Left ventricle myocardium superior (tissue), 1 donor: ENCODE data around the gene STAC. TPM values are rescaled to one million over a fixed set of nuclear protein-coding genes. Genes with fewer than 3 reads are reported as not detected.
"Not testable (repeated sequence)": the region's sequence is repeated elsewhere in the genome, so short reads cannot be mapped to it uniquely, and the experiment has no call there.

Source experiments
- ATAC-seq: fragments of 200-7000 bp; cut with Tn5 transposase; one replicate; pipeline ENCODE4 v1.9.1; 2020; ENCODE audit warnings: mild to moderate bottlenecking, moderate library complexity
- DNase-seq: peaks from one replicate; pipeline ENCODE4 v3.0.0-alpha.2; 2020
- intact Hi-C: fragments of 100-400 bp; cut with micrococcal nuclease; formaldehyde crosslinking; loops from one replicate; pipeline ENCODE4 v1.11.0; 2022
- total RNA-seq: library from RNA; stranded (reverse); fragmentation: NEBNext Ultra II Directional; extraction: Animal tissue kit (Norgen Biotek cat#: 25700); gene quantifications from one replicate; pipeline ENCODE4 v1.2.1, GENCODE V29; 2021
- donor health status: DM: no; HTN: yes; CAD: no; lungs with severe emphysema.

STAC gene
- total RNA-seq, 1 donor from 2014 or later: 0.69 TPM

DNA sequence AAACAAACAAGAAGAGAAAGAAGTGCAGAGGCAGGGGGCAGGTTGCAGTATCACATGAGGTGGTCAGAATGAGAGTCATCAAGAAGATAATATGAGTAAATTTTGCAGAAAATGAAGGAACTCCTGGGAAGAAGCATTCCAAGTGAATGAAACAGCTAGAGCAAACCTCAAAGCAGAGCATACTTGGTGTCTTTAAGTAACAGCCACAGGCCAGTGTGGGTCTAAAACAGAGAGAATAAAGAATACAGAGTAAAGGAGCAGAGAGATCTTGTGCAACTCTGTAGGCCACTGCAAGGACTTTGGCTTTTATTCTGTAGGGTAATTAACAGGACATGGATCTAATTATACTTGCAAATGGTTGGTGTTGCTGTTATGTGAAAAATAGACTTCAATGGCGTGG, 81.3 kb downstream of the STAC start:
- intact Hi-C loops: no loop called here
- ATAC-seq: no peak

DNA sequence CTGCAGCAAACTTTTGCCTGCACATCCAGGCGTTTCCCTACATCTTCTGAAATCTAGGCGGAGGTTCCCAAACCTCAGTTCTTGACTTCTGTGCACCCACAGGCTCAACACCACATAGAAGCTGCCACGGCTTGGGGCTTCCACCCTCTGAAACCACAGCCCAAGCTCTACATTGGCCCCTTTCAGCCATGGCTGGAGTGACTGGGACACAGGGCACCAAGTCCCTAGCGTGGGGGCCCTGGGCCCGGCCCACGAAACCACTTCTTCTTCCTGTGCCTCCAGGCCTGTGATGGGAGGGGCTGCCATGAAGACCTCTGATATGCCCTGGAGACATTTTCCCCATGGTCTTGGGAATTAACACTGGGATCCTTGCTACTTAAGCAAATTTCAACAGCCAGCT, 91.7 kb downstream of the STAC start:
- ATAC-seq, intact Hi-C loops, DNase-seq: not testable (repeated sequence)

More for the DNA sequence above, 81.3 kb downstream of the STAC start:
- no peak for DNase-seq

DNA sequence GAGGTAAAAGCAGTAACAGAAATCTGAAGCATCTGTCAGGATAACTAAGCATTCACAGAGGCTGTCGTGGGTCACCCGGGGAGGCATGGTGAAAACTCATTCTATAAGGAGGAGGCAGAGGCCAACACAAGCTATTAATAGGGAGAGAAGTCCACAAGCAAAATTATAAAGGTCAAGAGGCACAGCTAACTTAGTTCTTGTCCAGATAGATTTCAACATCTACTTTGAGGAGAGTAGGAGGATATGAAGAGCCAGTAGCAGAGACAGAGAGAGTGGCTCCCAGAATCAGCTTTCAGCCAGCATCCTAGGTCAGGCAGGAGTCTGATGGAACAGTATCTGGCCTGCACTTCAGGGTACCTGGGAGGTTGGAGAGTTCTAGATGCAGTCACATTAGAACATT, 95.3 kb downstream of the STAC start:
- ATAC-seq: no peak
- DNase-seq: no peak
- intact Hi-C loops: no loop called here

DNA sequence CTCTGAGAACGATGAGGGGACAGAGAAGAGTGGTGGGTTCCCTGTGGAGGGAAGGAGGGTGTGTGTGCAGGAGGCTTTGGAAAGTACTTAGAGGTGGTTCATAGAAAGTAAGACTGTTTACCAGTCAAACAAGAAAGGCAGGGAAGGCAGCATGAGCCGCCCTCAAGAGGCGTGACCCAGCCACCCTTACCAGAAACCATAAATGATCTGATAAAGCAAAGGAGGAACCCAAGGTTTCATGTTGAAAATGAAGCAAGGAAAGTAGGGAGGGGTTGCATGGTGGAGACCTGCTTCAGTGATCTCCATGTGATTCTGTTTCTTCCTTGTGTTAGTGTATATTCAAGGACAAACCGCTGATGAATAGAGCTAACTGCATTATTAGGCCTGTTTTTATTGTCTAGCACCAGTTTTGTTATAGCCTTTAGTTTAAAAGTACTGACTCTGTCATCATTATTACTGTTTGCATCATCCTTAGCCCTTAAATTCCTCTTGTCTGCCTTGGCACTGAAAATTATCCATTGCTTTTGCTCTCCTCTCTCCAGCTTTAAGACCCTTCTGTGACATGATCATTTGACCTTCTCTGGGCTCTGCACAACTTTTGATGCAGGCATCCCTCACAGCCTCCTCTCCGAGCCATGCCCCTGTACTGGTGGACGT, 96.1 kb downstream of the STAC start:
- intact Hi-C loops: no loop called here
- ATAC-seq (no peak), DNase-seq (no peak)

DNA sequence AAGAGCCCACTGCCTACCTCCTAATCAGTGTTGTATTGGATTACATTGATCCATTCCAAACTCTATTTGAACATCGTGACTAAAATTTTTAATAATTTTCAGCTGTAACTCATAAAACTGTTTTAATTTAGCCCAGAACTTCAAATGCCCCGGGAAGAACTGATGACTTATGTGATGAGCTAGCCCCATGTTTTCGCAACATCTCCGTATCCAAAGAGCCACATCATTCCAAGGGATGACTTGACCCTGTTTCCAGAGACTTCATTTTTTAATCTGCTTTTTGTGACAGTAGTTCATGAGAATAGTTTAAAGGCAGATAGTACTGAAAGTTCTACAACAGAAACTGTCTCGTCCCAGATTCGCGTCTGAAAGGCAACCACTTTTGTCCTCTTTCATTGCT, 97.4 kb downstream of the STAC start:
- no peak for ATAC-seq
- no peak for DNase-seq
- intact Hi-C loops: no loop called here

DNA sequence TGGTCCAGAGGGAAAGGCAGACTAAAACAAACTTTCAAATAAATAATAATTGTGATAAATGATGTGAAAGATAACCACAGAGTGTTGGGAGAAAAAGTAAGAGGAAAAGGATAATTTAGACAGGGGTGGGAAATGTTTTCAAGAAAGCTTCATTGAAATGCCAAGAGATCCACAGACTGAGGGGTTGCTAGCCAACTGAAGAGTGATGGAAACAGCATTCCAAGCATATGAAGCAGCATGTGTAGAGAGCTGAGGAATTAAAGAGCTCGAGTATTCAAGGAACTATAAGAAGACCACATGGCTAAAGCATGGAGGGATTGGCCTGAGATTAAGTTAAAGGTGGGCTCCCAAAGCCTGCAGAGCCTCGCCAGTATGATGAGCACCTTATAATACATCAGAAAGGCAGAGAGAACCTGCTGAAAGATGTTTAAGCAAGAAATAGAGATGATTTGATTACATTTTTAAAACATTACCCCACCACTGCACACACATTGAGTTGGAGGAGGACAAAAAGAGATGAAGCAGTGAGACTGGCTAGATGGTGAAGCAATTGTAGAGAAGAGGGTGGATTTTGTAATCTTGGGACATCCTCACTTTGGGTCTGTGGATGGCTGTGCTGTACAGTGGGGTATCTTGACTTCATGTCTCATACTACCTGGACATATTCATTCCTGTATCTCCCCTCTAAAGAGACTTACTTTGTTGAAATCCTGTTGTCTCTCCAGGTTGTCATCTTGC, 100.8 kb downstream of the STAC start:
- DNase-seq (no peak), ATAC-seq (no peak)
- intact Hi-C loops: no loop called here

DNA sequence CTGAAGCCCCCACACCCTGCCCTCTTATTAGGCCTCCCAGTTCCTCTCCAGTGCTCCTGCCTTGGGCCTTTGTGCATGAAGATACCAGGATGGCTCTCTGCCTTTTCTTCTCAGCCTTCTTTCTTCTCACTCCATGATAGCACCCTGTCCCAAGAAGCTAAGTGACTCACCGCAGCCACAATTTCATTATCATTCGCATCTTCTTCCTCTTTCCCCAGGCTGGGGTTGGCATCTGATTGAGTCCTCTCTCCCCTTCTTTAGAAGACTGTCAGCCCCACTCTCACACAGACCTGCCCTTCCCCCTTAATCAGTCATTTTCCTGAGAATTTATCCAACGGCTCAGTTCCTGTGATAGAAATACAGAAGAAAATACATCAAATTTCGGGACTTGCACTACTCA, 102.0 kb downstream of the STAC start:
- intact Hi-C loops: no loop called here
- DNase-seq (no peak), ATAC-seq (no peak)

DNA sequence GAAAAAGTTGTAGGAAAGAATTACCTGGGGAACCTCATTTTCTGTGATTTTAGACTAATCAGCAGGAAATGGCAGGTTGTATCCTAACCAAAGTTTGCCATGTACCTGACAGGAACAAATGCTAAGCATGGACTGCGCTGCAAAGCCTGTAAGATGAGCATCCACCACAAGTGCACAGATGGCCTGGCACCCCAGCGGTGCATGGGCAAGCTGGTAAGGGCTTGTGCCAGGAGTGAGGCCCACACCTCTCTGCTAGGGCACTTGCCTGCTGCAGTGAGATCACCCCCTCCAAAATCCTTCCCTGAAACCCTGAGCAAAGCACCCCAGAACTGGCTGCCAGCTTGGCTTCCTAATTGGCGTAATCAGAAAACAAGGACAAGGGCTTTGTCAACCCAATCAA, 102.6 kb downstream of the STAC start:
- intact Hi-C loops: no loop called here
- ATAC-seq (no peak), DNase-seq (no peak)

DNA sequence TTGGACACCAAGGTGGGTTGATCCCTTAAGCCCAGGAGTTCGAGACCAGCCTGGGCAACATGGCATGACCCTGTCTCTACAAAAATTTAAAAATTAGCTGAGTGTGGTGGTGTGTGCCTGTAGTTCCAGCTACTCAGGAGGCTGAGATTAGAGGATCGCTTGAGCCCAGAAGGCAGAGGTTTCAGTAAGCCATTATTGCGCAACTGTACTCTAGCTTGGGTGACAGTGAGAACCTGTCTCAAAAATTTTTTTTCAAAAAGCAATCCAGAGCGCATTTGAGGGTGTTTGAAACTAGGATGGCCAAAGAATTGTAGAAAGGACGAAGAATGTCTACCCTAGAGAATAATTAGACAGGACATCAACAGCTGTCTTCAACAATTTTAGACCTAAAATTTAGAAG, 103.4 kb downstream of the STAC start:
- intact Hi-C loops: no loop called here
- ATAC-seq: no peak
- no peak for DNase-seq

DNA sequence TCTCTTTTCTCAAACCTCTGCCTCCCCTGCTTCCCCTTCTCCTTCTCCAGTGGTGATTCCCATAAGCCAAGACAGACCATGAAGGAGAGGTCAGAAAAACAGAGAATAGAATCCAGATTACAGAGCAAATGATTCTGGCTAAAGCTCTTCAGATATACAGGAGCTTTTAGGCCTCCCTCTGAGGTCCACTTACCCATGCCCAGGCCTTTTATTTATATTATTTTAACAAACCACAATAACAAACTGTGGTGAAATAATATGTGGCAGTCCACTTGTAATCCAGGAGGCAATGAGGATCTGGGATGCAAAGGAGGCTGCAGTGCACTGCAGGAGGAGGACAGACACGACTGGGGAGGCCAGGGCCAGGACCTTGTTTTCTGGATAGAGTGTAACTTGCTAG, 104.1 kb downstream of the STAC start:
- ATAC-seq (no peak), DNase-seq (no peak)
- intact Hi-C loops: no loop called here

DNA sequence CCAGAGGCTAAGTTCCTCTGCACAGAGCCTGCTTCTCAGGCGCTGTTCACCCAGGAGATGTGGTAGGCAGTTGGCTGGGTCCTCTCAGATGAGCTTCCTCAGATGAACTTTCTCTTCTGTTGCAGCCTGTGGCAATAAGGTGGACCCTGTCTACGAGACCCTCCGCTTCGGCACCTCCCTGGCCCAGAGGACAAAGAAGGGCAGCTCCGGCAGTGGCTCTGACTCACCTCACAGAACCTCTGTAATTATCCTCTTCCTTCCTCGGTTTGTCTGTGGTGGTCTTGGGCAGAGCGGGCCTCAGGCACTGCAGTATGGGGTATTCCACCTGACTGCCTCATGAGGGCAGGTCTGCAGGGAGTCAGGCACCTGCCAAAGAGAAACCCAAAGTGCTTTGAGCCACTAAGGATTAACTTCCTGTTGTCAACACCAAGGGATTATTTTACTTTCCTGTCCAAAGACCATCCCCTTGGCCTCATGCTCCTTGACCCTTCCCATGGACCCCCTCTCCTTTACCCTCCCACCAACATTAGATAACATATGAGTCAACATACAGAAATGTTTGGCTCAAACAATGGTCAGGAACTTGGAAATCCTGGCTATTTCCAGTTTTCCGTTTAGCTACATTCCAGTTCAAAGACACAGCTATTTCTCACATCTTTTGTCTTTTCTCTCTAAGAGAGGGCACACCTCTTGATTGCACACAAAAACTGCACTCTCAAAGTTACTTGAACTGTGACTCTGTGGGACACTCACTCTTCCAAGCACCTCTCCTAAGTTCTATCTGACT, 105.9 kb downstream of the STAC start:
- ATAC-seq (no peak), DNase-seq (no peak)
- intact Hi-C loops: no loop called here

DNA sequence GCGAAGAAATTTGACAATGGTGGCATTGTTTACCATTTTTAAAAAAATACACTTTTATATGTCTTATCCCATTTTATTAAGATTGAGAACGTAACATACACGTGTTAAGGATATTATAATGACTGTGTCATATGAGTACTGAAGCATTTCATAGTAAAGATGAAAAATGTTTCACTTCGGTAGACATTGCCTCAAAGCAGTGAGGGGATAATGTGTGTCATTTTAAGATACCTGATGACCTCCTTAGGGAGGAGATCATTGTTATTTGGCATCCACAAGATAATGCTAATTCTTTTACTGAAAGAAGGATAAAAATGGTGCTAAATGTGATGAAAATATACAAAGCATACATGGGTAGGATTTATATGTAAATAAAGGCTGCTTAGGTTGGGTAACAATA, 107.3 kb downstream of the STAC start:
- intact Hi-C loops: no loop called here
- no peak for ATAC-seq
- no peak for DNase-seq

DNA sequence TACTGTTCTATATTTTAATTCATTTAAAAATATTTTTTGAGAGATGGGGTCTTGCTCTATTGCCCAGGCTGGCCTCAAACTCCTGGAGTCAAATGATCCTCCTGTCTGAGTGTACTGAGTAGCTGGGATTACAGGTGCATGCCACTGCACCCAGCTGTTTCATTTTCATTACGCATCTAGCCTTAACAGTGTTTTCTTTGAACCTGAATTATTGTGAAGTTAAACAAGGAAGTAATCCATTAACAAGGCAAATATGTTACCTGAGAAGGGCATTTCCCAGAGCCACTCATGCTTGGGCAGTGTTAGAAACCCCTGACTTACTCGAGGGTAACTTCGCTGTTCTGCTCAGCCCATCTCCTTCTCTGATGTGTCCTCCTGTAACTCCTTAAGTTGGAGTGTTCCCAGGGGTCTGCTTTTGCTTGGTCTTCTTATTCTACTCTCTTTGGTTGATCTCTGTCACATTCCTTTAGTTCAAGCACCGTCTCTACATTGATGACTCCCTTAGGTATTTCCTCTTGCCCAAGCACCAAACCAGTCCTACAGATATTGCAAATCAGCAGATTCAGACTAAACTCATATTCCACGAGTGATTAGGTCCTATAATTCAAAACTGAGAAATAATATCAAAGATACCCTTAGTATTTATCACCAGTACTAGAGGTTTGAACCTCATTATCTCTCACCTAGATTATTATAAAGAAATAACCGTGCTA, 107.9 kb downstream of the STAC start:
- ATAC-seq (no peak), DNase-seq (no peak)
- intact Hi-C loops: no loop called here

DNA sequence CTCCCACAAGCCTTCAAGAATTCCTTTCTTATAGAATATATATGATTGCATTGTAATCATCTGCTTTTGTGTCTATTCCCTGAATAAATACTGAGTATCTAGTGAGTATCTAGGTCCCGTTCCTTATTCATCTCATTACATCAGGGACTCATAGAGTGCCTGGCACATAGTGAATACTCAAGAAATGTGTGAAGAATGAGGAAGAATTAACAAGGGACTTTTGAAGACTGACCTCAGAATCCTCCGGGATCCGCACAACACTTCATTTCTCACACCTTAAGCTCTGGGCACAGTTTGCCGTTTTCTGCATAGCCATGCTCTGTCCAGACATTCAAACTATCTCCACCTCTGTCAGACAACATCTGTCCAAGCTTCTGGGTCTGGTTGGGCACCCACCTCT, 108.8 kb downstream of the STAC start:
- intact Hi-C loops: no loop called here
- DNase-seq (no peak), ATAC-seq (no peak)

DNA sequence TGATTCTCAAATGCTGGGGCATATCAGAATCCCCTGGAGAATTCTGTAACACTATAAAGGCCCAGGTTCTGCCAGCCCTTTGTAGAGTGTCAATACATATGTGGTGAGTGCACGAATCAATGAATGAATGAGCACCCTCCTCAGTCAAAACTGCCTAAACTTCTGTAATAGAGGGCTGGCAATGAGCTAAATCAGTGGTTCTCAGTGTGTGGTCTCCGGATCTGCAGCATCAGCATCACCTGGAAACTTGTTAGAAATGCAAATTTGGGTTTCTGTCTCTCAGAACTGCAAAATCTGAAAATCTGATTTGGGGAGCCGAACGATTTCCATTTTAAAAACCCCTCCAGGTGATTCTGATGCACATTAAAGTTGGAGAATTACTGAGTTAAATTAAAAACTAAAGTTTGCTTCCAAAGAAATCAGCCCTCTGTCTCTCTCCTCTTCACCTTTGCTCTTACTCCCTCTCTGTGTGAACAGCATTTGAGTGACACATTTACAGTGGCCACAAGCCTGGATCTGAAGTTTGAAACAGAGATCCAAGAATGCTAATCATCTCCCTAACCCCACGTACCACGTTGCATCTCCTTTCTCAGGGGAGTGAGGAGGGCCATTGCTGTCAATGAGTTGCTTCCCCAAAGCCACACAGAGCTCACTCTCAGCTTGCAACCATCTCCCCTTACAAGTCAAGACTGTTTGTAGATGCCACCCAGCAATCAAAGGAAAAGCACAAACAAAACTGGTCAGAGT, 109.5 kb downstream of the STAC start:
- intact Hi-C loops: no loop called here

DNA sequence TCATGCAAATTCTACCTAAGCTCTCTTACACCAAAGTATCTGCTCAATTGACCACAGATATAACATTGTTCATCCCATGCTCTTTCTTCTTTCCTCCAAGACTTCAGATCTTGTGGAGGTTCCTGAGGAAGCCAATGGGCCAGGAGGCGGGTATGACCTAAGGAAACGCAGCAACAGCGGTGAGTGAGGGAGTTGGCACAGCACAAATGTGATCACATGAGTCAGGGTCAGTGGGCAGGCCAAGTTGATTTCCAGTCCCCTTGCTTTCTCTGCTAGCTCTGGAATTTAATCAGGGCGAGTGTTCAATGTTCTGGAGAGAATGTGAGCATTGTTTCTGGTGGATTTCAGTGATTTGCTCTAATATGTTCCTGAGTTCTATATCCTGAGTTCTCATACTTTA, 112.7 kb downstream of the STAC start:
- intact Hi-C loops: no loop called here
- DNase-seq (no peak), ATAC-seq (no peak)

More for the DNA sequence above, 109.5 kb downstream of the STAC start:
- DNase-seq (no peak), ATAC-seq (no peak)

DNA sequence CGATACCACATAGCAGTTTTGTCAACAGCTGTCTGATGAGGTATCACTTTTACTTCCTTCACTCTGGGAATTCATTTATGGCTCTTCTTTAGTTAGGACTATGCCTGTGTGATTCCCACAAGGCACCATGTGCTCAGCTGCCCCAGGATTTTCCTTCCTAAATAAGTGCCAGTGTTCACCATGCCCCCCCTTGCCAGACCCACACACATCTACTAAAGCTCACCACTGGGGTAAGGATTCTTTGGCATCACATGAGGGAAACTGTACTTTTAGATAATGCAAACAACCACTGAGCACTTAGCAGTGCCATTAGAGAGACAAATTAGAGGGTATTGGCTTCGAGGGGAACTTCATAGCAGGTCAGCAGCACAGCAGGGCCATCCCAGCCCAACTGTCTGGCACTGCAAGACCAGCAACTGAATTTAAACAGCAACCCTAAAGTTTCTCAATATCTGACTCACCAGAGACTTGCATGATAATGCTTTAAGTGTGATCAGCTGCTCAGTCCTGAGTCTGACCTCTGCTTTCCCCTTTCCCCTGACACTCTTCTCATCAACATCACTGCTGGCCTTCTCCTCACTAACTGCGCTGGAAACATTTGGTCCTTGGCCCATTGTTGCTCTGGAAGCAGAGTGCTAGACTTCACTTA, 114.3 kb downstream of the STAC start:
- intact Hi-C loops: no loop called here
- ATAC-seq: peak; percentile 55
- DNase-seq: no peak
